HG03159 (cell line): ENCODE measurements around the gene TUT1.
A peak's percentile ranks its signal among the peaks of the same experiment; 100 is the strongest.
"Not testable (repeated sequence)": the region's sequence is repeated elsewhere in the genome, so short reads cannot be mapped to it uniquely, and the experiment has no call there.

Experiments
- ATAC-seq: cut with Tn5 transposase; IDR thresholded peaks from one replicate; pipeline ENCODE4 v1.9.1; 2021; ENCODE audit warnings: mild to moderate bottlenecking, moderate library complexity; ENCODE audit not compliant: unreplicated experiment

The TUT1 gene, protein sequence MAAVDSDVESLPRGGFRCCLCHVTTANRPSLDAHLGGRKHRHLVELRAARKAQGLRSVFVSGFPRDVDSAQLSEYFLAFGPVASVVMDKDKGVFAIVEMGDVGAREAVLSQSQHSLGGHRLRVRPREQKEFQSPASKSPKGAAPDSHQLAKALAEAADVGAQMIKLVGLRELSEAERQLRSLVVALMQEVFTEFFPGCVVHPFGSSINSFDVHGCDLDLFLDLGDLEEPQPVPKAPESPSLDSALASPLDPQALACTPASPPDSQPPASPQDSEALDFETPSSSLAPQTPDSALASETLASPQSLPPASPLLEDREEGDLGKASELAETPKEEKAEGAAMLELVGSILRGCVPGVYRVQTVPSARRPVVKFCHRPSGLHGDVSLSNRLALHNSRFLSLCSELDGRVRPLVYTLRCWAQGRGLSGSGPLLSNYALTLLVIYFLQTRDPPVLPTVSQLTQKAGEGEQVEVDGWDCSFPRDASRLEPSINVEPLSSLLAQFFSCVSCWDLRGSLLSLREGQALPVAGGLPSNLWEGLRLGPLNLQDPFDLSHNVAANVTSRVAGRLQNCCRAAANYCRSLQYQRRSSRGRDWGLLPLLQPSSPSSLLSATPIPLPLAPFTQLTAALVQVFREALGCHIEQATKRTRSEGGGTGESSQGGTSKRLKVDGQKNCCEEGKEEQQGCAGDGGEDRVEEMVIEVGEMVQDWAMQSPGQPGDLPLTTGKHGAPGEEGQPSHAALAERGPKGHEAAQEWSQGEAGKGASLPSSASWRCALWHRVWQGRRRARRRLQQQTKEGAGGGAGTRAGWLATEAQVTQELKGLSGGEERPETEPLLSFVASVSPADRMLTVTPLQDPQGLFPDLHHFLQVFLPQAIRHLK

DNA sequence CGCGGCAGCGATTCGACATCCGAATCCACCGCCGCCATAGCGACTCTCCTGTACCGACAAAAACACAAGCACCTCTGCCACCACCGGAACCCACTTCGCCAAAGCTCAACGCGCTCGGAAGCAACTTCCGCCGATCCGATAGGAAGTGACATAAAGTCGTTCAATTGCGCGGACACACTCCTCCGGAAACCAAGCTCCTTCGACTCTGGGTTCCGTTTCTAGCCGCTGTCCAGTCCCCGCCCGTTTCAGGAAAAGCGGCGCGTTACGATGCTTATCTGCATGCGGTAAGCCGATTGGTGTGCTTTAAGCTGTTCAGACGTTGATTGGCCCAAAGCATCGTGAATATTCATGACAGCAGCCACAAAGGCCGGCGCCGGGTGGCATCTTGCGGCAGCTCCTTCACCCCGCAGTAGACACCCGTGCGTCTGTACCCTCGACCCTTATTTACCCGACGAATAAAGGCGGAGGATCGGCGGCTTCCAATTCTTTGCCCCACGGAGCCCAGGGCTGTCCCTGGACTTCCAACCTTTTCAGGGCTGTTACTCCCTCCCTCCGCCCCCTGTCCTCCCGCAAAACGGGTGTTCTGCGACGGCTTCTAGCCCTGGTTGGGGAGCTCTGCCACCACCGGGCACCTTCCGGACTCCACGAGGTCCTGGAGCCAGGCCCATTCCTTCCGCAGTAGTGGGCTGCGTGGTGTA lies at the start of gene TUT1:
TSS of gene TUT1 (minus strand) at position 76 of the 698 bp plus-strand sequence. CDS start at position 38, 38 bp downstream.
- peak; percentile 86 for ATAC-seq

DNA sequence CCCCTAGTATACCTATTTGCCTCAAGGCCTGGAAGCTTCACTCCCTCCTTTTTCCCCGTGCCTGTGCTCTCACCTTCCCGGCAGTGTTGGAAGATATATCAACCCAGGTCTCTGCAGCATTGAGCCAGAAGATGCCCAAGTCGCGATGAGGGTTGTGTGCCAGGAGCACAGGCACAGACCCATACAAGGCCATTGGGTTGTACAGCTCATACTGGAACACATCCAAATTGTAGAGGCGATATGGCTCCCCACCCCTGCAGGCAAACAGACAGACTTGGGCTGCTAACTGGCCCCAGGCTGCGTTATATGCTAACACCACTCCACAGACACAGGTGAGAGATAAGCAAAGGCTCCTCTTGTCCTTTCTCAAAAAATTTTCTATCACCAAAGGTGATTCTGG lies 41.2 kb upstream of the TUT1 start:
- no peak for ATAC-seq

DNA sequence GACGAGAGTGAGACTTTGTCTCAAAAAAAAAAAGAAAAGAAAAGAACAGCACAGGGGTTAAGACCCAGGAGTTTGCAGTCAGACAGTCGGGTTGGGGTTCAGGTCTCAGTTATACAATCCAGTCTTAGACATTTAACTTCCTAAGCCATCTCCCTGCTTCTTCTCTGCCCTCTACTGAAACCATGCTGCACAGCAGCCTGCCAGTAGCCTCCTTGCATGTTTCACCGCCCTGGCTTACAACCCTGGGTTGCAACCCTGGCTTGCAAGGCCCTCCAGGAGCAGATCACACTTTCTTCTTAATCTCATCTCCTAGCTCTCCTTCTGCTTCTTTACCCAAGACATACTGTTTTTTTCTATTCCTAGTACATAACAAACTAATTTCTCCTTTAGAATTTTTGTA lies 36.4 kb upstream of the TUT1 start:
- no peak for ATAC-seq

DNA sequence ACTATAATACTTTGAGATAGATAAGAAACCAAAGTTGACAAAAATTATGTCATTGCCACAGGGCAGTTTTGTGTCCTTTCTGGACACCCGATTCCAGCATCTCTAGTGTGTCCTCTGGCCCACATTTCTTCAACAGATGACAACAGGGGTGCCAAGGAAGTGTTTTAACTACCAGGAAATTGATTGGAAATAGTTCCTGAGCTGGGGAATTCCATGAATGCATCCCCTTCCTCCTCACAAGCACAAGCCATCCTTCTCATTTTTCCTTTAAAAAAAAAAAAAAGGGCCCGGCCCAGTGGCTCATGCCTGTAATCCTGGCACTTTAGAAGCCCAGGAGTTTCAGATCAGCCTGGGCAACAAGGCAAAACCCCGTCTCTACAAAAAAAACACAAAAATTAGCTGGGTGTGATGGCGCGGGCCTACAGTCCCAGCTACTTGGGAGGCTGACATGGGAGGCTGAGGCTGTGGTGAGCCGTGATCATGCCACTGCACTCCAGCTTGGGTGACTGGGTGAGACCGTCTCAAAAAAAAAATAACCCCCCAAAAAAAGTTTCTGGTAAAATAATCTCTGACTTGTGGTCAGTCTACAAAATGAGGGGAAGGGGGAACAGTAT lies 31.3 kb upstream of the TUT1 start:
- ATAC-seq = no peak

DNA sequence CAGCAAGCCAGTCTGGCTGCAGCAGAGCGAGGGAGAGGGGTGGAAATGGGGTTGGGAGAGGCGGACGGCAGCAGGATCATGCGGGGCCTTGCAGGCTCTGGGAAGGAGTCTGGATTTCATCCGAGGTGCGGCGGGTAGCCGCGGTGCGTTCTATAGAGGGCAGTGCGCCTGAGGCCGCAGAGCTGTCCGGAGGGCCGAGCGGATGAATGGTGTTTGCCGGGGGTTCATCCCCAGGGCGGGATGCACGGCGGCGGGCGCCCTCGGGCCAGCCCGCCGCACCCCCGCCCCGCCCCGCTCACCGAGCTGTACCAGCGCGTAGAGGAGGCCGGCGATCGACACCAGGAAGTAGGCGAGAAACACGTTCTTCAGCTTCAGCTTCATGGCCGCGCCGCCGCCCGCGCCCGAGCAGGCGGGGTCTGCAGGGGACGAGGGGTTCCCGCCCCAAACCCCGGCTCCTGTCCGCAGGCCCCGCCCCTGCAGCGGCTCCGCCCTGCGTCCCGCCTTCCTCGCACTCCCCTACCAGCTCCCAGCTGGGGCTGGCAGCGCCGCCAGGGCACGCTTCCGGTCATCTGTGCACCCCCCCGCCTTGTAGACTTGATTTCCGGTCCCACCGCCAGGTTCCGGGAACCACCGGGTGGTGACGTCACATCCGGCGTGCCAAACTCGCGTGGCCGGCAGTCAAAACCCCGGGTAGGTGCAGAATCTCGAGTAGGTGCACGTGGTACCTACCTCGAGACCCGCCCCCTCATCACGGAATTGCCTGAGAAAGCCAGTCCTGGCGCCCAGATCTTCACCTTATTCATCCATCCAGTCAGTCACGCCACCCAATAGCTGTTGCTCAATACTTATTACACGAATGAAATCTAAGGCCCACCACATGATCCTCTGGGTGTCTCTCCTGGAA lies 30.5 kb upstream of the TUT1 start, which contains the start of gene B3GAT3:
TSS of gene B3GAT3 (minus strand) at position 420 of the 904 bp plus-strand sequence. CDS start at position 381, 39 bp downstream.
- peak; percentile 80 for ATAC-seq

DNA sequence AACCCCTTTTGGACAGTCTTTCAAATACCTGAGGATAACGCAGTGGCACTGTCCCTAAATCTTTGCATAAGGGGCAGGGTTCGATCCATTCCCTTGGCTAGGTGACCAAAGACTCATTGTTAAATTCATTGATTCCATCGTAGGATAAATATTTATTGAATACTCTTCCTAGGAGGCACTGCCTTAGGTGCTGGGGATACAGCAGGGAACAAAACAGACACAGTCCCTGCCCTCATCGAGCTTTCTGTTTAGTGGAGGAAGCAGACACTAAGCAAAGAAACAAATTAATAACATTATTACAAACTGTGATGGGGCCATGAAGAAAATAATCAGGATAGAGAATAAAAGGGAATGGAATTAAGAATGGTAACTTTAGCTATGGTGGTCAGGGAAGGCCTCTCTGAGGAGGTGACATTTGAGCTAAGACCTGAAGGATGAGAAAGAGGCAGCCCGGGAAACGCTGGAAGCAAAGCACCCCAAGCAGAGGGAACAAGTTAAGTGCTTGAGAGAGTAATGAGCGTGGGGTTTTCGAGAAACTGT lies 29.8 kb upstream of the TUT1 start:
- ATAC-seq = no peak

DNA sequence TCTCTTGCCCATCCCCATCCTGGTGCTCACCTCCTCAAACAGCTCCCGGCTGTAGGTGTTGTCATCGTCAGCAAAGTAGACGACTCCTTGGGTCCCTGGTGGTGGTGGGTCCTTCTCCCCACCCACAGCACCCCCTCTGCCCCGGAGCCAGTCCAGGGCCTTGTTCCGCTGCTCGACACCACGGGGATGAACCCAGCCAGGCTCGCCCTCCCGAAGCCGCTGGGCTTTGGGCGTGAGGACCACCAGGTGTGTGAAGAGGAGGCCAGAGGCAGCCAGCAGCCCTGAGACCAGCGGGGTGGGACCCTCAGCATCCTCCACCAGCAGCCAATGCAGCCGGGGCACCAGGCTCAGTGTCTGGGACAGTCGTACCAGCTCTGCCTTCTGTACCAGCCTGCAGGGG lies 25.6 kb upstream of the TUT1 start:
- not testable (repeated sequence) for ATAC-seq

DNA sequence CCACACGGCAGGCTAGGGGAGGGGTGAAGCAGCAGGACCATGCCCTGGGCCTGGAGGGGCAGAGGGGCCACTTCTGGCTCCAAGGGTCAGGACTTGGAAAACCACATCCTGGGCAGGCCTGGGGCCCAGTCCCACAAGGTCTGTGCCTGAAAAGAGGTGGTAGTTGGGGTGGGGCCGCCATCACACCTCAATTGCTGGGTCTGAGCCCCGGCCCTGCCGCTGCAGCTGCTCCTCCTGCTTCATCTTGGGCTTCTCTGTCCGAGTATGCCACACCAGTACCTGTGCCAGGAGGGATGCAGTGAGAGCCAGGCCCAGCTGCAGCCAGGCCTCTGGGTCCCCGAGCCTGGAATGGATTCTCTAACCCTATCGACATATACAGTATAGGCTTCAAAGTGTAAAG lies 24.2 kb upstream of the TUT1 start:
- ATAC-seq = no peak

DNA sequence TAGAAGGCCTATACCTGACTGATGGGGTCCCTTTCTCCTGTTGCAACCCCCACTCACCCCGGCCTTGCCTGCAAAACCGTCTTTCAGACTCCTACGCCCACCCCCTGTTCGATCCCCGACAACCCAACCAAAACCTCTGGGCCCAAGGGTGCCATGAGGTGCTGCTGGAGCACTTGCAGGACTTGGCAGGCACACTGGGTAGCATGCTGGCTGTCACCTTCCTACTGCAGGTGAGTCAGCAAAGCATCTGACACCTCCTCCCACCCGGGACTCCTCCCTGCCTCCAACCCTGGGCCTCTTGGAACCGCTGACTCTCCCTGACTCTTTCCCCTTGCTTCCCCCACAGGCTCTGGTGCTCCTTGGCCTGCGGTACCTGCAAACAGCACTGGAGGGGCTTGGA lies 23.0 kb upstream of the TUT1 start:
- no peak for ATAC-seq

DNA sequence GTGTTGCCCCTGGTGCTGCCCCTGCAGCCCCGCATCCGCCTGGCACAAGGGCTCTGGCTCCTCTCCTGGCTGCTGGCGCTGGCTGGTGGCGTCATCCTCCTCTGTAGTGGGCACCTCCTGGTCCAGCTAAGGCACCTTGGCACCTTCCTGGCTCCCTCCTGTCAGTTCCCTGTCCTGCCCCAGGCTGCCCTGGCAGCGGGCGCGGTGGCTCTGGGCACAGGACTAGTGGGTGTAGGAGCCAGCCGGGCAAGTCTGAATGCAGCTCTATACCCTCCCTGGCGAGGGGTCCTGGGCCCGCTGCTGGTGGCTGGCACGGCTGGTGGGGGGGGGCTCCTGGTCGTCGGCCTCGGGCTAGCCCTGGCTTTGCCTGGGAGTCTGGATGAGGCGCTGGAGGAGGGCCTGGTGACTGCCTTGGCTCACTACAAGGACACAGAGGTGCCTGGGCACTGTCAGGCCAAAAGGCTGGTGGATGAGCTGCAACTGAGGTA lies 22.0 kb upstream of the TUT1 start:
- ATAC-seq = no peak

DNA sequence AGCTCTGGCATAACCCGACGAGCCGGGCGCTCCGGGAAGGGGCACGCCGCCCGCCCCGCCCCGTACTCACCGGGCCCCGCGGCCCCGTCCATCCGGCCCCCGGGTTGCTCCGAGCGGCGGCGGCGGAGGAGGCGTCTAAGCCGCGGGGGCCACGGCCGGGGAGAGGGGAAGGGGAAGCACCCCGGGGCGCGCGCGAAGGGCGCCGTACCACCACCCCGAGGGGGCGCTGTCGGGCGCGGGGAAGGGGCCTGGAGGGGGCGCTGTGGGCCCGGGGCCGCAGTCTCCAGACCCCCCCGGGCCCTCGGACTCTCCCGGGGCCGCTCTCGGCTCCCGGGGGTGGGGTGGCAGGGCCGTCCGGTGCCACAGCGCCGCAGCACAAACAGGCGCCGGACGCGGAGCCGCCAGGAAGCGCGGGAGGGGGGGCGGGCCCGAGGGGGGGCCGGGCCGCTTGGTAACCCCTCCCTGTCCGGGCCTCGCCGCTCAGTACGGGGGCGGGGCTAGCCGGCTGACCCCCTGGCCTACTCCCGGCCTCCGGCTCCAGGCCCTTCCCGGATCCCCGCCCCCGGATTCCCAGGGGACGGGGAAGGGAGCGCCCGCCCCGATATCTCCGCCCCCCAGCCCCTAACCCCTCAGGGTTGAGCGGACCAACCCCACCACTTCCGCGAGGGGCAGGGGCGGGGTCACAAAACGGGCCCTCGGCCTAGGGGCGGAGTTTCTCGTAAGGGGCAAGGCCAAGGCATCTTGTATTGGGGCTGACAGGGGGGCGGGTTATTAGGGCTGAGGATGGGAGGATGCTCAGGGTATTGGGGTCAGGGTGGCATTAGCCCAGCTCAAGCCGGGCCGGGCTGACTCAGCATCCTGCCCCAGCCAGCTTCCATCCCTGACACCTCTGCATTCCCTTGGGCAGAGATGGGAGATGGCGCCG lies 21.3 kb upstream of the TUT1 start, which contains the start of the genes EML3 and ROM1:
TSS of gene EML3 (minus strand) at position 410 of the 925 bp plus-strand sequence. CDS start at position 92, 318 bp downstream.
TSS of gene ROM1 (plus strand) at position 892 of the 925 bp plus-strand sequence. CDS start at position 917, 25 bp downstream.
- ATAC-seq = peak; percentile 66

DNA sequence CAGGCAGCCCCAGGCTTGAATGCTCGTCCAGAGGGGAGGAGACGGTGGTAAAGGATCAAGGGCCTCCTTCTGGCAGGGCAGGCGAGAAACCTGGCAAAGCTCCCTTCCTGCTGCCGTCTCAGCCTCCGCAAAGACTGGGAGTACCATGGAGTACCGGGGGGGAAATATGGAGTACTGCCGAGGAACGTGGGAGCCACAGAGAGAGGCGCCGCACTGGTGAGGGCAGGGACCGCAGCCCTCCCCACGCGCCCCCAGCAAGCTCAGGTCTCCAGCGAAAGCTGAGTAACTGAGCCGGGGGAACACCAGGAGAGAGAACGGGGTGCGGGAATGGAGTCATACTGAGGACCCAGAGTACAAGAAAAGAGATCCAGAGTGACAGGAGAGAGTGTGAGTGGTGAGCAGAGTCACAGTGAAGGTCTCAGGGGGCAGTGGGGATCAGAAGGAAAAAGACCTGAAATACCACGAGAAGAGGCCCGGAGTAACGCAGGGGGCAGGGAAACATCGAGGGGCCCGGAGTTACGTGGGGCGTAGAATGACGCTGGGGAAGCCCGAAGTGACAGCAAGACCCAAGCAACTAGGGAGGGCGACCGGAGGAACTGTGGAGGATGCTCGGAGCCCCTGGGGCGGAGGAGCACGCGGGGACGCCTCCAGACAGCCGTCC lies 20.5 kb upstream of the TUT1 start:
- ATAC-seq = peak; percentile 16

DNA sequence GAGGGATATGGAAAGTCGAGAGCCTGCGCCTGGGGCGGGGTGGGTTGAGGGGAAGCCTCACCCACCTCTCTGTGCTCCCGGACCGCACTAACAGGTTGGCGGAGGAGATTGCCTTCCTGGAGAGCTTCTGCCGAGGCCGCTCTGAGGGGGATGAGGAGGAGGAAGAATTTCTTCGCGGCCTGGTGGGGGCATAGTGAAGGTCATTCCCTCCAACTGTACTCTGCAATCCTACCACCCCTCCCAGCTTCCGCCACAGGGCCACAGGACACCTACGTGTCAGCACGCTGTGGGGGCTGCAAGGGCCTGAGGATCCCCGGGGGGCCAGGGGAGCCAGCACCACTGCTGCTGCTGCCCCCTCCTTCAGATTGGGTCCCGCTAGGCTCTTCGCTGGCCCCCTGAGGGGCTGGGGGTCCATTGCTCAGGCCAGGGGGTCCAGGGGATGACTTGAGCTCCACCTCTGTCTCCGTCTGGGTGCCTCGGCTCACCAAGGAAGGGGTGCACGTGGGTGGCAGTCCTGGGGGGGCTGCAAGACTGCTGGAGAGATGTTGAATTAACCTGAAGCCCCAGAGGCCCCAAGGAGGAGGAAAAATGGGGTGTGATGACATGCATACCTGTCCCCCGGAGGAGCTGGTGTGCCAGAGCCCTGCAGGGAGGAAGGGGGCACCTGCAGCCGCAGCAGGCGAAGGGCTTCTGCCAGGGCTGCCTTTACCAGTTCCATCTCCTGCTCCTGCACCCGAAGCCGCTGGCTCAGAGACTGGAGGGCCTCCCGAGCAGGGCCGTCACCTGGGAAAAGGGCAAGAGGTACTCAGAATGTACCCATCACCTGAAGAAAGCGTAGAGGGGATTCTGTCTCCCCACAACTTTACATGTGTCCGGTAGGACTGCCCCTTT lies 19.7 kb upstream of the TUT1 start:
- no peak for ATAC-seq

DNA sequence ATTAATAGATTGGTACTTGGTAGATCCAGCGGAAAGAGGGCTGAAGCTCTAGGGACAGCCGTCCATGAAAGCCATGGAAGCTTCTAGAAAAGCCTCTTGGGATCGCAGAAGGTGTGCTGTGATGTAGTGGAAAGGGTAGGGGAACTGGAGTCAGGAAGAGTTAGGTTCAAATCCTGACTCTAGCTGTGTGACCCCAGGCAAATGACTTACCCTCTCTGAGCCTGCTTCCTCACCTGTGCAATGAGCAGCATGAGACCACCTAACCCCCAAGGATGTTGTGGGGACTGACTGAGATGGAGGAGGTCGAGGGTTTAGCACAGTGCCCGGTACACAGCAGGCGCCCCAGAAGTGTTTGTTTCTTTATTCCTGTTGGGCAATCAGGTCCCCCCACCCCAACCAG lies 19.1 kb upstream of the TUT1 start:
- no peak for ATAC-seq

DNA sequence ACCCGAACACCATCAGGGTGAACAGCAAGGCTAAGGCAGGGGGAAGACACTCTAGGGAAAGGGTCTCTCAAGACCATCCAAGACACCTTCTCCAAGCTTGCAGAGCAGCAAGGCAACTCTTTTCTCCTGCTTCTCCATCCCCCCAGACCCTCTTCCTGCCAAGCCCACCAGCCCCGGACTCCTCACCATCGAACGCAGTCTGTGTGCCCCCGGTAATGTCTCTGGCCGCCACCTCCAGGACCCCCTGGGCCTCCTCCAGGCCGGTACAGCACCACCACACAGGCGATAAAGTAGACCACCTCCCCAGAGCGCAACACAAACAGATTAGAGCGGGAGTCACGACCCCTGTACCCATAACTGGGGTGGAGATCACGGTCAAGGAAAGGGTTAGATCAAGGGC lies 17.5 kb upstream of the TUT1 start:
- no peak for ATAC-seq

DNA sequence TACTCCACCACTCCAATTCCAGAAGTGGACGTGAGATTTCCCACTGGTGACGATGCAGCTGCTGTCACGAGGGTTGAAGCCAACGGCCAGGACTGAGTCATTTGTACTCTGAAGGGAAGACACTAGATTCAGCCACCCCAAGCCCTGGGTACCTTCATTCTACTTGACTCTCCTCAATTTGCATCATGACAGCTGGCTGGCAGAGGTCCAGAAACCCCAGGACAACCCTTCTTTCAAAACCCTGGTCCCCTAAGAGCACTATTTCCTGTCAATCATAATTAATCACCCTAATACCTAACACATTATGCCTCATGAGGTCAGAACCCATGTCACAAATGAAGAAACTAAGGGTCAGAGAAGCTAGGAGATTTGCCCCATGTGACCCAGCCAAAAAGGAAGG lies 16.4 kb upstream of the TUT1 start:
- no peak for ATAC-seq
